HuH-7 (cell line): ENCODE measurements around the gene NGEF.
"Not testable (repeated sequence)": the region's sequence is repeated elsewhere in the genome, so short reads cannot be mapped to it uniquely, and the experiment has no call there.

Experiments used
- DNase-seq: peaks from one replicate; pipeline ENCODE4 v3.0.0; 2011; ENCODE audit warnings: low spot score

NGEF gene

DNA sequence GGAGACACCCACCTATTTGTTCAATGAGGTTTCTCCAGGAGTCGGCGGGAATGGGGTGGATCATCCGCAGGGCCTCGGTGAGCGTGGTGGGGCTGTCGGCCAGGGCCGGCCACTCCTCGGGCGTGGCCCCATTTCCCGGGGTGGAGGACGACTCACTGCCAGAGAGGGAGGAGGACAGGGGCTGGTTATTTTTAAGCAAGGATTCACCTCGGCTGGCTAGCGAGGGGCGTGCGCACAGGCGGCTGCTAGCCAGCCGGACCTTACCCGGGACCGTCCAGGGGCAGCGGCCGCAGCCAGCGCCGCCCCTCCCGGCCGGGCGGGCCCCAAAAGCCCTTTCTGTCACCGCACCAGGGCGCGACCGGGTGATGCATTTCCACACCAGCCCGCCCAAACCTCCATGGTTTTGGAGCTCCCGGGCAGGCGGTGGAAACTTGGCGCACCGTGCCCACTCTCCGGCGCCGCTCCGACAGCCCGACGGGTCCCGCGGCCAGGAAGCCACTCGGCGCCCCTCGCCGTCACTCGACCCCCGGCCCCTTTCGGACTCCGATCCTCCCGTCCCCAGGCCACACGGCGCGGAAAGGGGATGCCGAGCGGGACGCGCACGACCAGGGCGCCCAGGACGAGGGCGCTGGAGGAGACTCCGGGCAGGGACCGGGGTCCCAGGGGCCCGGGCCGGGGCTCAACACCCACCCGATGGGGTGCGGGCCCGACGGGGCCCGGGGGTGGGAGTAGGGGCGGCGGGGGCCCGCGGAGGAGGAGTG, 85.8 kb downstream of the NGEF start:
- DNase-seq = no peak

- DNase-seq = no peak
These were observed 86.6 kb downstream of the NGEF start for GRCh38 chr2:232926431-232926939.

- no peak for DNase-seq
These were observed 87.3 kb downstream of the NGEF start for GRCh38 chr2:232925821-232926156.

GRCh38 chr2:232925153-232925820, 87.8 kb downstream of the NGEF start:
- no peak for DNase-seq

DNA sequence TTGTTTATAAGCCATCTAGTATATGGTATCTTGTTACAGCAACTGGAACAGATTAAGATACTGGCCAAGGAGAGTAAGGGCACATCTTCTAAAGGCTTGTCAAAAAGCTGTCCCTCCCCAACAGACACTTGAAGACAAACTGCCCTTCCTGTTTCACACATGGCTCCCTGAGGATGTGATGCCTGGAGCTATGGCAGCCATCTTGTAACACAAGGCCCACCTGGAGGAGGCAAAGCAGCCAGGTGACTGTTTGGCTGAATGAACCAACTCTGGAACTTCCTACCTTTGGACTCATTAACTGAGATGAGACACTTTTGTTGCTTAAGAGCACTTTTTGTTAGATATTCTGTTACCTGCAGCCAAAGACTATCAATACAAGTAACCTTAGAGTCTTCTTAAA, 88.6 kb downstream of the NGEF start:
- no peak for DNase-seq

DNA sequence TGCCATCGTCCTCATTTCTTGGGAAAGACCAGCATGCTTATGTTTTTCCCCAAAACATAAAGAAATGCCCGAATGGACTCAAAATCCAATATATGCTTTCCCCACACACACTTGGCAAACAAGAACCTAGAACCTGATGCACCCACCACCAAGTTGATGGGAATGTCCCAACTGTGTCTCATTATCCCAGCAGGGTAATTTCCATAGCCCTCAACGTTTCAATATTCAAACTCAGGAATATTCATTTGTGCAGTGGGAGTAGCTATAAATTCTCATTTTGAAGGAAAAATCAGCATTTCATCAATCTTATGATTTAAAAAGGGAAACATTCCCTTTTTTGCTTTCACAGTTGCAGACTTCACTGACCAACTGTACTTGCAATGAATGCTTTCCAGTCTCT, 92.3 kb downstream of the NGEF start:
- DNase-seq = no peak

DNA sequence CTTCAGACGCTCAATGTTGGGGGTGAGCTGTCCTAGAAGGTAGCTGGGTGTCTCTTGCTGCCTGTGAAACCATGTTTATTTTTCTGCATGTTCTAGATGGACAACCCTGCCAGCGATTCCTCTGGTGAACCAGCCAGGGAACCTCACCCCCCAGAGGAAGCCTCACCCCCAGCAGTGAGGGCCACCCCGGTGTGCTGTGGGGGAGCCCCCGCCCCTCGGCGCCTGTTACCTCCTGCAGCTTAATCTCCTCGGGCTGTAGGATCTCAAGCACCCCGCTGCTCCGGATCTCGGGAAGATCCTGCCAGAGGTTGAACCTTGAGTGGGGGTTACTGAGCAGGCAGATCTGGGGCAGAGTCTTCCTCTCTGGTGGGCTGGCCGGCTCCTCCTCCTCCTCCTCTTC, 93.0 kb downstream of the NGEF start:
- DNase-seq = no peak

DNA sequence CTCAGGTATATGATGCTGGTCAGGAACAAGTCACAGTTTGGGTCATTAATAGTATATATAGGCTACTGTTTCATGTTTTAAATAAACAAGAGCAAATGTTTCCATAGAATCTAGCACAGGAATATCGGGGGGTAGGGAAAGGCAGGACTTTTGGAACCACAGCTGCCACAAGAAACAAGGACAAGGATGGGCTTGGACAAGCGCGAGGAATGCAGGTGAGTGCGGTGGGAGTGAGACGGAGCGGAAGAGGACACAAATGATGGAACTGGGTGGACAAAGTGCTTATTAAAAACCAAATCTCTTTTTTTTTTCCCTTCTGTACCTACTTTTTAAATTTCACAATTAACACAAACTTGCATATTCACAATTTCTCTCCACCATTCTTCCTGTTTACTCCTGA, 93.9 kb downstream of the NGEF start:
- no peak for DNase-seq

DNA sequence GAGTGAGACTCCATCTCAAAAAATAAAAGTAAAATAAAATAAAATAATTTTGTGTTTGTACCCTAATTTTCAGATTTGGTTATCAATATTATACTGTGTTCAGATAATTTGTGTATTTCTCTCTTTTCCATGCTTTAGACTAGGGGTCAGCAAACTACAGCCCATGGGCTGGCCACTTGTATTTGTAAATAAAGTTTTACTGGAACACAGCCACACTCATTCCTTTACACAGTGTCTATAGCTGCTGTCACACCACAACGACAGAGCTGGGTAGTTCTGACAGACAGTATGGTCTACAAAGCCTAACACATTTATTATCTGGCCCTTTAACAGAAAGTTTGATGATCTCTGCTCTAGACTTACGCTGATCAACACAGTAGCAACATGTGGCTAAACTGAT, 99.2 kb downstream of the NGEF start:
- no peak for DNase-seq

GRCh38 chr2:232911712-232912277, 101.3 kb downstream of the NGEF start:
- DNase-seq = no peak

GRCh38 chr2:232910376-232910775, 102.7 kb downstream of the NGEF start:
- no peak for DNase-seq

- DNase-seq = no peak
These were observed 104.4 kb downstream of the NGEF start for GRCh38 chr2:232908695-232909094.

DNA sequence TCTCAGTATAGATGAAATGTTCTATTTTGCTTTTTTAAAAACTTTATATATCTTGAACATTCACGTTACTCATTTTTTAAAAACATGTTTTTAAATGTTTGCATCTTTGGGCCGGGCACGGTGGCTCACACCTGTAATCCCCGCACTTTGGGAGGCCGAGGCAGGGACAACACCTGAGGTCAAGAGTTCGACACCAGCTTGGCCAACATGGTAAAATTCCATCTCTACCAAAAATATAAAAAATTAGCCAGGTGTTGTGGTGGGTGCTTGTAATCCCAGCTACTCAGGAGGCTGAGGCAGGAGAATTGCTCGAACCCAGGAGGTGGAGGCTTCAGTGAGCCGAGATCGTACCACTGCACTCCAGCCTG, 105.4 kb downstream of the NGEF start:
- not testable (repeated sequence) for DNase-seq

DNA sequence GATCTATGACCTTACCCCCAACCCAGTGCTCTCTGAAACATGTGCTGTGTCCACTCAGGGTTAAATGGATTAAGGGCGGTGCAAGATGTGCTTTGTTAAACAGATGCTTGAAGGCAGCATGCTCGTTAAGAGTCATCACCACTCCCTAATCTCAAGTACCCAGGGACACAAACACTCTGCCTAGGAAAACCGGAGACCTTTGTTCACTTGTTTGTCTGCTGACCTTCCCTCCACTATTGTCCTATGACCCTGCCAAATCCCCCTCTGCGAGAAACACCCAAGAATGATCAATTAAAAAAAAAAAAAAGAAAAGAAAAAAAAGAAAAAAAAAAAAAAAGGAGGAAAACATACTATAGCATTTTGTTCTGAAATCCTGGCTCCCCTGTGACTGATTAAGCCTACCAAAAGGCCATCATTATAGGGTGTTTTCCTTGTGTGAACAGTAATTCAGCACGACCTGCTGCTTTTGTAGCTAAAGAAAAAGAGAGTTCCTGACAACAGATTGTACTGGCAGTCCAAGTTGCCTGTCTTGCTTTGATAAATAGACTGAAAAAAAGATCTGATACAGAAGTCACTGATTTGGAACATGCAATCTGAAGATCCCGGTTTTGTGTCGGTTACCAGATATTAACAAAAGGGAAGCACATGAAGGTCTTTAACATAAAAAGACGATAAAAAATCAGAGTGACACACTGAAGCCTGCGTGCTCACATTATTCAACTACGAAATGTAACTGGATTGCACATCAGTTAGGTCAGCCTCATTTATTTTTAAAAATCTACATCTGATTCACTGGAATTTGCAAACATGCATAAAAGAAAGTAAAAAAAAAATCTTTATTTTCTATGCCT, 106.0 kb downstream of the NGEF start:
- not testable (repeated sequence) for DNase-seq

- DNase-seq = no peak
These were observed 109.1 kb downstream of the NGEF start for GRCh38 chr2:232903989-232904388.

- no peak for DNase-seq
These were observed 111.1 kb downstream of the NGEF start for GRCh38 chr2:232901736-232902578.

GRCh38 chr2:232900811-232901735, 112.0 kb downstream of the NGEF start:
- DNase-seq = no peak

GRCh38 chr2:232898592-232899543, 114.2 kb downstream of the NGEF start:
- DNase-seq = no peak
